H1 (cell line): ENCODE measurements around the gene A4GALT. TPM values are rescaled to one million over a fixed set of nuclear protein-coding genes. Genes with fewer than 3 reads are reported as not detected.

Source experiments
- CTCF ChIA-PET: fragments of 300-600 bp; sonication (Branson Sonifier 250); formaldehyde crosslinking; loops from one replicate; lab custom pipeline; 2021; ENCODE audit not compliant: partially characterized antibody; lab: Charles Lee
- POLR2A ChIA-PET: fragments of 300-600 bp; sonication (Branson Sonifier 250); formaldehyde crosslinking; loops from one replicate; lab custom pipeline; 2021; ENCODE audit warnings: inconsistent platforms; ENCODE audit not compliant: partially characterized antibody; lab: Charles Lee
- DNase-seq, 2 experiments: peaks; one replicate each; pipeline versions ENCODE4 v3.0.0 to v3.0.0-alpha.2; 2010 to 2022; ENCODE audit warnings: low spot score in 2 of 2, low read depth in 1 of 2, mixed read lengths in 1 of 2
- FAIRE-seq: peaks from 2 replicates; lab custom pipeline; 2011; peaks lifted over from hg19 to GRCh38; lab: Jason Lieb, UNC
- H2AFZ ChIP-seq: 2 replicates; pipeline ENCODE4 v1.8.1; 2012; ENCODE audit warnings: low read length, inconsistent platforms
- H2AK5ac ChIP-seq: 2 replicates; pipeline ENCODE4 v1.6.1; 2013; ENCODE audit warnings: low read depth, low read length
- H2BK120ac ChIP-seq: replicated peaks from 2 replicates; pipeline ENCODE3; 2013; ENCODE audit warnings: low read depth, low read length, inconsistent platforms
- H2BK12ac ChIP-seq: 2 replicates; pipeline ENCODE4 v1.6.1; 2013; ENCODE audit warnings: low read depth, low read length
- H2BK15ac ChIP-seq: 2 replicates; pipeline ENCODE4 v1.6.1; 2013; ENCODE audit warnings: low read length
- H2BK20ac ChIP-seq: 2 replicates; pipeline ENCODE4 v1.6.1; 2013; ENCODE audit warnings: low read length
- H2BK5ac ChIP-seq: 2 replicates; pipeline ENCODE4 v1.6.1; 2013; ENCODE audit warnings: low read depth, low read length
- H3K14ac ChIP-seq: 2 replicates; pipeline ENCODE4 v1.6.1; 2013; ENCODE audit warnings: inconsistent platforms; ENCODE audit not compliant: insufficient read length
- H3K18ac ChIP-seq: 2 replicates; pipeline ENCODE4 v1.6.1; 2013; ENCODE audit warnings: low read length; ENCODE audit errors: extremely low read depth
- H3K23ac ChIP-seq: 2 replicates; pipeline ENCODE4 v1.6.1; 2013; ENCODE audit warnings: inconsistent platforms; ENCODE audit not compliant: insufficient read length
- H3K23me2 ChIP-seq: 2 replicates; pipeline ENCODE4 v1.6.1; 2013; ENCODE audit warnings: low read depth, low read length
- H3K27ac ChIP-seq: 2 replicates; pipeline ENCODE4 v1.6.1; 2011; ENCODE audit warnings: low read depth, low read length, inconsistent platforms
- H3K27me3 ChIP-seq, 4 experiments: replicated peaks in 1 of 4; 1 replicate in 1 of 4; 2 replicates in 3 of 4; pipeline versions ENCODE4 v1.6.1 to v1.8.1; 2011 to 2013; ENCODE audit warnings: low read length in 3 of 4, mild to moderate bottlenecking in 3 of 4, inconsistent platforms in 2 of 4, mixed read lengths in 2 of 4, moderate library complexity in 1 of 4; ENCODE audit not compliant: control insufficient read depth in 3 of 4, insufficient read depth in 3 of 4; ENCODE audit errors: extremely low read depth in 1 of 4
- H3K36me3 ChIP-seq, 4 experiments: 2 replicates each; pipeline versions ENCODE4 v1.6.1 to v1.8.1; 2011 to 2013; ENCODE audit warnings: mild to moderate bottlenecking in 4 of 4, low read length in 3 of 4, moderate library complexity in 2 of 4, control low read depth in 1 of 4, inconsistent platforms in 1 of 4; ENCODE audit not compliant: insufficient read depth in 4 of 4, control insufficient read depth in 2 of 4
- H3K4ac ChIP-seq: replicated peaks from 2 replicates; pipeline ENCODE3; 2013; ENCODE audit warnings: low read length, low read depth, mixed read lengths, inconsistent platforms; ENCODE audit not compliant: insufficient read length
- H3K4me1 ChIP-seq, 4 experiments: replicated peaks in 1 of 4; 1 replicate in 1 of 4; 2 replicates in 3 of 4; pipeline versions ENCODE4 v1.6.1 to v1.8.1; 2011 to 2013; ENCODE audit warnings: low read length in 3 of 4, inconsistent platforms in 2 of 4, mixed read lengths in 1 of 4; ENCODE audit not compliant: insufficient read depth in 4 of 4, control insufficient read depth in 3 of 4
- H3K4me2 ChIP-seq, 2 experiments: 2 replicates each; pipeline versions ENCODE4 v1.6.1 to v1.8.1; 2011 to 2013; ENCODE audit warnings: low read depth in 2 of 2, low read length in 2 of 2, control low read depth in 1 of 2, inconsistent platforms in 1 of 2, mild to moderate bottlenecking in 1 of 2; ENCODE audit not compliant: insufficient read depth in 1 of 2
- H3K4me3 ChIP-seq, 4 experiments: fragments of 200-600, 300-600 bp in 1 of 4; sonication (generic), shearing (Covaris generic), sonication (Bioruptor Twin) in 1 of 4; 2 replicates each; pipeline versions ENCODE4 v1.5.1 to v1.8.1; 2011 to 2016; ENCODE audit warnings: low read length in 4 of 4, low read depth in 3 of 4, control low read depth in 2 of 4, inconsistent platforms in 2 of 4, mild to moderate bottlenecking in 2 of 4, mixed read lengths in 1 of 4, moderate library complexity in 1 of 4; ENCODE audit not compliant: insufficient read depth in 2 of 4; ENCODE audit errors: extremely low read depth in 1 of 4
- H3K56ac ChIP-seq: replicated peaks from 2 replicates; pipeline ENCODE3; 2013; ENCODE audit warnings: low read depth, mild to moderate bottlenecking, mixed read lengths, low read length, inconsistent platforms; ENCODE audit not compliant: insufficient read length
- H3K79me1 ChIP-seq: 2 replicates; pipeline ENCODE4 v1.6.1; 2013; ENCODE audit warnings: low read depth, low read length, control low read depth
- H3K79me2 ChIP-seq, 2 experiments: 2 replicates each; pipeline versions ENCODE4 v1.6.1 to v1.8.1; 2012 to 2013; ENCODE audit warnings: low read length in 2 of 2, mild to moderate bottlenecking in 2 of 2, inconsistent platforms in 1 of 2; ENCODE audit not compliant: insufficient read depth in 2 of 2, control insufficient read depth in 1 of 2
- H3K9ac ChIP-seq, 4 experiments: replicated peaks in 1 of 4; 1 replicate in 1 of 4; 2 replicates in 3 of 4; pipeline versions ENCODE4 v1.6.1 to v1.8.1; 2011 to 2013; ENCODE audit warnings: low read depth in 3 of 4, low read length in 3 of 4, control low read depth in 2 of 4, mild to moderate bottlenecking in 2 of 4, moderate library complexity in 2 of 4, inconsistent platforms in 1 of 4; ENCODE audit errors: extremely low read depth in 1 of 4
- H3K9me3 ChIP-seq, 2 experiments: 2 replicates each; pipeline versions ENCODE4 v1.6.1 to v1.8.1; 2012 to 2013; ENCODE audit warnings: mild to moderate bottlenecking in 2 of 2, moderate library complexity in 2 of 2, control low read depth in 1 of 2, inconsistent platforms in 1 of 2, low read depth in 1 of 2, low read length in 1 of 2, mixed read lengths in 1 of 2; ENCODE audit not compliant: insufficient read depth in 2 of 2
- H4K20me1 ChIP-seq, 2 experiments: replicated peaks in 1 of 2; 2 replicates each; pipeline versions ENCODE3 to v1.8.1; 2011 to 2013; ENCODE audit warnings: inconsistent platforms in 2 of 2, low read length in 2 of 2, mild to moderate bottlenecking in 1 of 2; ENCODE audit not compliant: insufficient read depth in 2 of 2, control insufficient read depth in 1 of 2
- H4K5ac ChIP-seq: 2 replicates; pipeline ENCODE4 v1.6.1; 2013; ENCODE audit warnings: low read length, low read depth, mixed read lengths, inconsistent platforms; ENCODE audit not compliant: insufficient read length
- H4K8ac ChIP-seq: 2 replicates; pipeline ENCODE4 v1.8.0; 2013; ENCODE audit warnings: mild to moderate bottlenecking, moderate library complexity, low read length, inconsistent platforms; ENCODE audit not compliant: insufficient read depth; ENCODE audit errors: extremely low read depth
- H4K91ac ChIP-seq: replicated peaks from 2 replicates; pipeline ENCODE3; 2013; ENCODE audit warnings: low read length, mixed read lengths, inconsistent platforms; ENCODE audit not compliant: insufficient read length
- CREB1 ChIP-seq: IDR thresholded peaks from 2 replicates; pipeline ENCODE4 v1.6.1; 2012; ENCODE audit warnings: inconsistent platforms
- GTF2F1 ChIP-seq: IDR thresholded peaks from 2 replicates; pipeline ENCODE4 v1.6.1; 2012; ENCODE audit warnings: low read depth, low read length, improper control_type of control experiment, borderline replicate concordance
- KDM4A ChIP-seq: IDR thresholded peaks from one replicate; pipeline ENCODE4 v1.7.1; 2012; ENCODE audit warnings: low read depth, mild to moderate bottlenecking, moderate library complexity, low read length, inconsistent platforms; ENCODE audit not compliant: severe bottlenecking
- NRF1 ChIP-seq: IDR thresholded peaks from 2 replicates; pipeline ENCODE4 v1.6.1; 2011; ENCODE audit warnings: mild to moderate bottlenecking, low read depth, low read length, improper control_type of control experiment
- RAD21 ChIP-seq, 2 experiments: IDR thresholded peaks in 1 of 2; conservative IDR thresholded peaks in 1 of 2; 2 replicates each; pipeline ENCODE4 v1.6.1; 2011; ENCODE audit warnings: low read depth in 2 of 2, low read length in 2 of 2, improper control_type of control experiment in 1 of 2, inconsistent platforms in 1 of 2, mild to moderate bottlenecking in 1 of 2, moderate library complexity in 1 of 2
- RXRA ChIP-seq: IDR thresholded peaks from 2 replicates; pipeline ENCODE4 v1.6.1; 2011; ENCODE audit warnings: low read depth, mild to moderate bottlenecking, low read length, moderate library complexity; ENCODE audit not compliant: insufficient read depth
- SAP30 ChIP-seq: fragments of 300-600 bp; sonication (generic); IDR thresholded peaks from 2 replicates; pipeline ENCODE4 v1.7.1; 2012; ENCODE audit warnings: low read length, moderate library complexity, mild to moderate bottlenecking, inconsistent platforms; ENCODE audit not compliant: insufficient read depth, insufficient replicate concordance
- USF2 ChIP-seq: IDR thresholded peaks from 2 replicates; pipeline ENCODE4 v1.6.1; 2011; ENCODE audit warnings: low read length, improper control_type of control experiment
- WGBS, 2 experiments: shearing (Covaris generic) in 1 of 2; methylation state at CpG; one replicate each; pipeline versions ENCODE4 v1.1.6 to v1.1.7; 2013 to 2015; ENCODE audit warnings: low lambda C conversion rate in 2 of 2, mixed read lengths in 2 of 2, inconsistent platforms in 1 of 2, low coverage in 1 of 2, missing lambda C conversion rate in 1 of 2; ENCODE audit not compliant: insufficient replicate concordance in 2 of 2, insufficient coverage in 1 of 2, insufficient read length in 1 of 2; ENCODE audit errors: extremely low coverage in 1 of 2, missing lambda C conversion rate in 1 of 2; 5-methylcytosine and 5-hydroxymethylcytosine counted together
- polyA plus RNA-seq, 7 experiments: library from polyadenylated mRNA; depleted of rRNA in 3 of 7; stranded (reverse) in 5 of 7; unstranded in 2 of 7; fragments of >200 nt in 5 of 7; fragments of 200-250 nt in 2 of 7; gene quantifications; 1 replicate in 5 of 7; 2 replicates in 1 of 7; 4 replicates in 1 of 7; pipeline versions ENCODE4 v1.2.1 to v1.2.3, GENCODE V29; 2011 to 2013; ENCODE audit warnings: missing spikeins in 2 of 7, mixed read lengths in 2 of 7
- total RNA-seq: library from RNA; stranded (reverse); fragmentation: NEBNext Ultra II Directional; extraction: Animal tissue kit (Norgen Biotek cat#: 25700); gene quantifications from 2 replicates; pipeline ENCODE4 v1.2.1, GENCODE V29; 2021

The A4GALT gene
- total and polyA plus RNA-seq, 2 of the 8 experiments (the other 6 are each of a cell fraction or from before 2014, with no cell fraction given): 7.2 to 13.8 TPM

- Histone ChIP-seq H2BK15ac (no peak overlapping the region), H3K27ac (no peak overlapping the region), H2BK20ac (no peak overlapping the region), H3K9ac (no peak overlapping the region; a peak in 1 of 7 replicates), H4K91ac (no peak overlapping the region), H3K27me3 (peaks cover 0 to 2% (median 0%) of the 10 kb centered on the region in 4 experiments; a peak in 1 of 7 replicates), H2BK120ac (no peak overlapping the region), H3K56ac (no peak overlapping the region), H3K36me3 (no peaks in the 10 kb centered on the region), H4K8ac (no peak overlapping the region; the same call in 1 of the 2 replicates), H3K18ac (no peak overlapping the region), H3K4me3 (no peak overlapping the region), H2AFZ (no peak overlapping the region), H3K79me1 (peaks cover 24% of the 10 kb centered on the region), H2AK5ac (no peak overlapping the region), H4K5ac (no peak overlapping the region), H3K9me3 (no peaks in the 10 kb centered on the region), H2BK5ac (no peak overlapping the region), H4K20me1 (peaks cover 9 to 10% of the 10 kb centered on the region in 2 experiments), H3K79me2 (peaks cover 0 to 40% of the 10 kb centered on the region in 2 experiments; a peak in 2 of 4 replicates), H3K4me2 (no peak overlapping the region), H3K14ac (no peak overlapping the region), H3K23me2 (peaks cover 8% of the 10 kb centered on the region), H3K4me1 (peaks cover 5 to 29% (median 20%) of the 10 kb centered on the region in 4 experiments), H3K4ac (no peak overlapping the region), H2BK12ac (no peak overlapping the region), H3K23ac (no peak overlapping the region)
- no peak for DNase-seq
- FAIRE-seq: no peak
- ChIA-PET CTCF (interaction anchor here (0.6 to 2.5 kb wide), 6 partner anchors 11 to 414 kb away, joined by 3 to 11 read pairs (median 3); no protein-coding TSS in a partner anchor), POLR2A (interaction anchor here (0.6 to 9.4 kb wide), 3 partner anchors 31 to 83 kb away, joined by 3 to 74 read pairs (median 10); partner anchors contain the start of gene POLDIP3)
- WGBS, 2 experiments: 85% methylated on average over 16 of the region's 16 CpGs; no CpG with 5 or more reads in 1 of the 2 experiments
- TF ChIP-seq USF2: no peak
- no peak for TF ChIP-seq RAD21 (IDR thresholded peaks at IDR 0.05 in 1 of 2, conservative IDR thresholded peaks at IDR 0.05 in 1 of 2; ENCODE audit: low read depth in 2 of 2, low read length in 2 of 2)
- TF ChIP-seq CREB1: no peak
- no peak for TF ChIP-seq KDM4A
- no peak for TF ChIP-seq NRF1
- no peak for TF ChIP-seq RXRA
- TF ChIP-seq SAP30: no peak
- no peak for TF ChIP-seq GTF2F1
These were observed 73.8 kb downstream of the A4GALT start for GRCh38 chr22:42646569-42647525.
